NB4 (cell line): Measurements from ENCODE around the gene HDAC11.
A peak's percentile ranks its signal among the peaks of the same experiment; 100 is the strongest.

ENCODE experiments used
- DNase-seq: peaks from one replicate; pipeline ENCODE4 v3.0.0; 2010; ENCODE audit warnings: low read depth
- H3K4me3 ChIP-seq: one replicate; pipeline ENCODE4 v1.5.1; 2011; ENCODE audit warnings: mild to moderate bottlenecking, low read depth, low read length, moderate library complexity
- CTCF ChIP-seq: IDR thresholded peaks from one replicate; pipeline ENCODE4 v1.5.1; 2012; ENCODE audit warnings: low read depth, low read length
- MAX ChIP-seq: IDR thresholded peaks from 2 replicates; pipeline ENCODE4 v1.6.1; 2011; ENCODE audit warnings: low read depth, low read length
- MYC ChIP-seq: IDR thresholded peaks from 2 replicates; pipeline ENCODE4 v1.6.1; 2011; ENCODE audit warnings: low read depth, low read length
- POLR2A ChIP-seq: IDR thresholded peaks from 2 replicates; pipeline ENCODE4 v1.6.1; 2011; ENCODE audit warnings: mild to moderate bottlenecking; ENCODE audit not compliant: insufficient read length; ENCODE audit errors: extremely low read depth

HDAC11 gene

GRCh38 chr3:13491206-13491974 is 11.3 kb downstream of the HDAC11 start:
- TF ChIP-seq POLR2A (no peak), CTCF (no peak), MYC (no peak), MAX (no peak)
- no peak for DNase-seq
- no peak overlapping the region for H3K4me3 ChIP-seq

DNA sequence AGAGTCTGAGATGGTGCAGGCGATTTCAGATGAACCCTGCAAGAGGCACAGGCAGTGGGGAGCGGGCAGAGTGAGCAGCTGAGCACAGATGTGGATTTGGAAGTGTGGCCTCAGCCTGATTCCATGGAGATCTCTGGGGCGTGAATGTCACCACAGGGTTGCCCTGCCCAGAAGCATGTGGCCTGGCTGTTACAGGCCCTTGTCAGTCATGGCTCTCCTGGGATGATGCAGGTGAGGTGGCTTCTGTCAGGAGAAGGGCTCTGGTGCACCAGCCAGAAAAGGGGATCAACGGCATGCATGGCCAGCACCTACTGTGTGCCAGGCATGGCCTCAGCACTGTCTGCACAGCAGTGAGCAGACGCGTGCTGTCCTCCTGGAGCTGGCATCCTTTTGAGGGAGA is 11.9 kb downstream of the HDAC11 start:
- no peak overlapping the region for H3K4me3 ChIP-seq
- DNase-seq: no peak
- no peak for TF ChIP-seq POLR2A
- TF ChIP-seq MYC: no peak
- TF ChIP-seq MAX: no peak
- no peak for TF ChIP-seq CTCF

DNA sequence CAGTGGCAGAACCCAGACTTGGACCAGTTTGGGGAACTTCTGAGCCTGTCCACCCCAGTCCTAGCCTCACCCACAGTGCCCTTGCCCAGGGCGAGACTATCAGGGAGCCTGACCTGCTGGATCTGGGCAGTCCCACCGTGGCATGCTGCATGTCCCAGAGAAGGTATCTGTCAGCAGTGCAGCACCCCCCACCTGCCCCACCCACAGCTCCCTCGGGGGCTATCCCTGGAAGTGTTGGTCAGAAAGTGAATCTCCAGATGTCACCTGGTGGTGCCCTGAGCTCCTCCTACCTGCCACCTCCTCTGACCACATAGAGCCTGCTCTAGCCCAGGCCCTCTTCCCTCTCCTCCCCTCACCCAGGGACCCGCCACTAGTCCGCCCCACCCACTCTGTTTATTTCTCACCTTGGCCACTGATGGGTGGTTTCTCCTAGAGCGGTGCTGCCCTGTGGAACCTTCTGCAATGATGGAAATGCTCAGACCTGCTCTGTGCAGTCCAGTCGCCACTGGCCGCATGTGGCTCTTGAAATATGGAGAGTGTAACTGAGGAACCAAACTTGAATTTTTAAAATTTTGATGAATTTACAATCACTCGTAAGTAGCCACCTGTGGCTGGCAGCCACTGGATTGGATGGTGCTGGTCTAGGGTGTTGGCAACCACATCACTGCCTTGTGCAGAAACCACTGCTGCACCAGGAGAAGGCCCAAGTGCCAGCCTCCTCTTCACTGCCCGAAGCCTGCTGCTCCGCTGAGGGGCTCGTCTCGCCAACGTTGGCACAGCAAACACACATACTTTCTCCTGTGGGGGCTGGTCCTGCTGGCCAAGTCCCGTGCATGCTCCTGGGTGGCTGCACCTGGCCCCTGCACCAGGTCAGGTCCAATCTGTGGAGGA is 13.1 kb downstream of the HDAC11 start:
- no peak for TF ChIP-seq CTCF
- TF ChIP-seq POLR2A: no peak
- TF ChIP-seq MYC: no peak
- no peak overlapping the region for H3K4me3 ChIP-seq
- DNase-seq: no peak

DNA sequence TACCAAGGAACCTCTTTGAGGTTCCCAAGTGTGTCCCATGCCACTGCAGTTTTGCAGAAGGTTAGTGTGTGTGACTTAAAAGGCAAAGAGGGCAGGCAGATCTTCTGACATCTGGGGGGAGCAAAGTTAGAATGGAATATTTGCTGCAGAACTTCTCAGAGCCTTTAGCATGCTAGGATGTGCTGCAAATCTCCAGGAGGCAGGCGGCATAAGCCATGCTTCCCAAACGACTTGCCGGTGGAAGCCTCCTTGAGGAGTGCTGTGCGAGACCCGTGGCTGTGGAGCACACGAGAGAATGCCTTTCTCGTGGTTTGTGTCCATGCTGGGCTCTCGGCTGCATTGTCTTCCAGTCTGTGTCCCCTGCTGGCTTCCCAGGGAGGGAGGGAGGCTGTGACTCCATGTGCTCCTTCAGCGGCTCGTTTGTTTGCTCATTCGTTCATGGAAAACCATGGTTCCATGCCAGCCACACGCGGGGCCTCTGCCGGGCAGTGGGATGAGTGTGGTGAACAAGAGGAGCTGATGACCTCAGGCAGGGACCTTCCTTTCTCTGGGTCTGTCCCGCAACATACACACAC is 13.8 kb downstream of the HDAC11 start:
- H3K4me3 ChIP-seq: no peak overlapping the region
- no peak for DNase-seq
- TF ChIP-seq POLR2A (no peak), MAX (no peak), CTCF (no peak), MYC (no peak)

- H3K4me3 ChIP-seq: no peak overlapping the region
- TF ChIP-seq POLR2A (no peak), MYC (no peak), MAX (no peak), CTCF (peak; percentile 84)
- peak; percentile 49 for DNase-seq
Measured at GRCh38 chr3:13494463-13495350, 14.6 kb downstream of the HDAC11 start.
